HCT116 (cell line): Measurements from ENCODE around the gene ZNF14. TPM values are rescaled to one million over a fixed set of nuclear protein-coding genes. Genes with fewer than 3 reads are reported as not detected.
"Not testable (repeated sequence)": the region's sequence is repeated elsewhere in the genome, so short reads cannot be mapped to it uniquely, and the experiment has no call there.

Source experiments
- ATAC-seq: fragments of 200-7000 bp; cut with Tn5 transposase; 2 replicates; pipeline ENCODE4 v1.9.1; 2020; ENCODE audit warnings: mild to moderate bottlenecking, moderate library complexity
- BruUV-seq: library from RNA; stranded (reverse); fragments of 400-500 nt; replicated peaks from 2 replicates; lab custom pipeline; 2021; lab: Mats Ljungman, UMichigan
- CTCF ChIA-PET: fragments of 300-600 bp; sonication (Branson Sonifier 250); formaldehyde crosslinking; loops from one replicate; lab custom pipeline; 2021; ENCODE audit warnings: antibody characterized with exemption; lab: Charles Lee
- POLR2A ChIA-PET: fragments of 300-600, 350-600 bp; sonication (Branson Sonifier 250); formaldehyde crosslinking; loops from one replicate; lab custom pipeline; 2021; ENCODE audit warnings: antibody characterized with exemption; lab: Charles Lee
- RAD21 ChIA-PET, 2 experiments: fragments of 300-600 bp; sonication (Branson Sonifier 250); formaldehyde crosslinking; loops; one replicate each; lab custom pipeline; 2023; ENCODE audit warnings: low total read pairs in 2 of 2; ENCODE audit not compliant: uncharacterized antibody in 2 of 2, unreplicated experiment in 2 of 2, low non-redundant PET in 1 of 2; lab: Charles Lee
- DNase-seq: peaks from one replicate; pipeline ENCODE4 v3.0.0-alpha.2; 2010; ENCODE audit warnings: low read depth, low spot score
- H2AFZ ChIP-seq: fragments of 200-600 bp; shearing (Covaris generic), sonication (generic); 2 replicates; pipeline ENCODE4 v1.6.1; 2017; ENCODE audit warnings: low read depth, mixed run types, mixed read lengths, antibody characterized with exemption, low read length; ENCODE audit not compliant: poor library complexity, severe bottlenecking
- H3K27ac ChIP-seq: 2 replicates; pipeline ENCODE4 v1.5.1; 2012; ENCODE audit warnings: low read depth, low read length
- H3K27me3 ChIP-seq: fragments of 200-600 bp; sonication (generic); 2 replicates; pipeline ENCODE4 v1.6.1; 2016; ENCODE audit warnings: mixed run types, low read length, mixed read lengths; ENCODE audit not compliant: insufficient read depth
- H3K36me3 ChIP-seq, 2 experiments: fragments of 200-500 bp in 1 of 2; fragments of 200-600 bp in 1 of 2; sonication (Bioruptor generic) in 1 of 2; sonication (generic) in 1 of 2; 2 replicates each; pipeline versions ENCODE4 v1.5.1 to v1.6.1; 2014 to 2016; ENCODE audit warnings: low read length in 2 of 2, inconsistent platforms in 1 of 2, mixed read lengths in 1 of 2, mixed run types in 1 of 2; ENCODE audit not compliant: insufficient read depth in 2 of 2, control insufficient read depth in 1 of 2
- H3K4me1 ChIP-seq, 2 experiments: fragments of 200-600 bp in 1 of 2; sonication (generic) in 1 of 2; 2 replicates each; pipeline versions ENCODE4 v1.5.1 to v1.6.1; 2012 to 2017; ENCODE audit warnings: low read length in 2 of 2, inconsistent platforms in 1 of 2, mild to moderate bottlenecking in 1 of 2, mixed read lengths in 1 of 2, mixed run types in 1 of 2, moderate library complexity in 1 of 2; ENCODE audit not compliant: insufficient read depth in 2 of 2, control insufficient read depth in 1 of 2
- H3K4me2 ChIP-seq: fragments of 200-600 bp; sonication (generic); 2 replicates; pipeline ENCODE4 v1.6.1; 2017; ENCODE audit warnings: mixed run types, low read length, mixed read lengths
- H3K4me3 ChIP-seq, 2 experiments: fragments of 200-600 bp in 1 of 2; sonication (generic) in 1 of 2; replicated peaks in 1 of 2; 2 replicates each; pipeline ENCODE4 v1.5.1; 2011 to 2016; ENCODE audit warnings: low read length in 2 of 2, control low read depth in 1 of 2, low read depth in 1 of 2, mild to moderate bottlenecking in 1 of 2, mixed read lengths in 1 of 2, mixed run types in 1 of 2
- H3K79me2 ChIP-seq: fragments of 200-600 bp; sonication (generic); 2 replicates; pipeline ENCODE4 v1.6.1; 2017; ENCODE audit warnings: mild to moderate bottlenecking, mixed run types, low read length, moderate library complexity, mixed read lengths; ENCODE audit not compliant: insufficient read depth
- H3K9ac ChIP-seq: fragments of 200-600 bp; sonication (generic); 2 replicates; pipeline ENCODE4 v1.6.1; 2016; ENCODE audit warnings: low read length, mixed read lengths
- H3K9me2 ChIP-seq: fragments of 200-600 bp; sonication (generic), shearing (Covaris generic); 2 replicates; pipeline ENCODE4 v1.6.1; 2017; ENCODE audit warnings: mixed run types, mild to moderate bottlenecking, moderate library complexity; ENCODE audit not compliant: insufficient read depth
- H3K9me3 ChIP-seq, 2 experiments: fragments of 200-500 bp in 1 of 2; fragments of 200-600 bp in 1 of 2; sonication (Bioruptor generic) in 1 of 2; sonication (generic) in 1 of 2; 2 replicates each; pipeline ENCODE4 v1.6.1; 2014 to 2017; ENCODE audit warnings: low read length in 2 of 2, mixed read lengths in 2 of 2, inconsistent platforms in 1 of 2, low read depth in 1 of 2, mild to moderate bottlenecking in 1 of 2, mixed run types in 1 of 2, moderate library complexity in 1 of 2; ENCODE audit not compliant: control insufficient read depth in 1 of 2, insufficient read depth in 1 of 2
- H4K20me1 ChIP-seq: fragments of 200-600 bp; sonication (generic), shearing (Covaris generic); 2 replicates; pipeline ENCODE4 v1.6.1; 2017; ENCODE audit warnings: mixed run types, mild to moderate bottlenecking, moderate library complexity; ENCODE audit not compliant: insufficient read depth
- CEBPB ChIP-seq: IDR thresholded peaks from 2 replicates; pipeline ENCODE4 v1.6.1; 2012; ENCODE audit warnings: low read depth
- EGR1 ChIP-seq: IDR thresholded peaks from 2 replicates; pipeline ENCODE4 v1.6.1; 2012; ENCODE audit warnings: low read depth
- ELF1 ChIP-seq: IDR thresholded peaks from 2 replicates; pipeline ENCODE4 v1.6.1; 2012; ENCODE audit warnings: low read depth, borderline replicate concordance
- MAX ChIP-seq: IDR thresholded peaks from 2 replicates; pipeline ENCODE4 v1.6.1; 2012
- POLR2AphosphoS5 ChIP-seq: IDR thresholded peaks from 2 replicates; pipeline ENCODE4 v1.6.1; 2011; ENCODE audit warnings: mild to moderate bottlenecking, low read depth, low read length, moderate library complexity
- SP1 ChIP-seq: IDR thresholded peaks from 2 replicates; pipeline ENCODE4 v1.6.1; 2012; ENCODE audit warnings: low read depth
- TCF7L2 ChIP-seq: IDR thresholded peaks from 2 replicates; pipeline ENCODE4 v1.7.0; 2011; ENCODE audit warnings: borderline replicate concordance, inconsistent platforms; ENCODE audit not compliant: insufficient read depth, insufficient read length; ENCODE audit errors: extremely low read depth
- ZBTB33 ChIP-seq: IDR thresholded peaks from 2 replicates; pipeline ENCODE4 v1.6.1; 2011; ENCODE audit warnings: mild to moderate bottlenecking, low read length, moderate library complexity; ENCODE audit not compliant: insufficient replicate concordance; ENCODE audit errors: extremely low read depth
- ZFX ChIP-seq: fragments of 450-650 bp; IDR thresholded peaks from 2 replicates; pipeline ENCODE4 v1.6.1; 2017
- intact Hi-C: fragments of 100-400 bp; cut with micrococcal nuclease; formaldehyde crosslinking; loops from 2 replicates; pipeline ENCODE4 v1.10.0; 2022
- total RNA-seq: library from RNA; stranded (reverse); gene quantifications from one replicate; pipeline ENCODE4 v1.2.1, GENCODE V29; 2021; ENCODE audit not compliant: unreplicated experiment

The ZNF14 gene
- total RNA-seq, 1 experiment from 2014 or later, result 4.8 TPM

- CTCF ChIA-PET, result no interaction called here
- H2AFZ ChIP-seq, result peak within 1 kb of the TSS; percentile 82
- ATAC-seq, result peak; percentile 81
- no peak for TF ChIP-seq MAX
- TF ChIP-seq EGR1, result no peak
- peak; percentile 56 for TF ChIP-seq ELF1
- peak; percentile 65 for TF ChIP-seq TCF7L2
- TF ChIP-seq SP1, result peak; percentile 81
- TF ChIP-seq POLR2AphosphoS5, result peak; percentile 81
- 0 out of 2 replicates have a peak, but pooled peaks have one; percentile 43 for TF ChIP-seq ZFX
- no peak for TF ChIP-seq ZBTB33
- no peak for TF ChIP-seq CEBPB
- peaks cover 35% of the 10 kb centered on the region for H3K79me2 ChIP-seq
- peaks cover 10 to 19% of the 10 kb centered on the region in 2 experiments for H3K4me1 ChIP-seq
- no TSS peak for BruUV-seq
- POLR2A ChIA-PET, result no interaction called here
- RAD21 ChIA-PET, result no interaction called here
- peaks cover 0 to 3% of the 10 kb centered on the region in 2 experiments; a peak in 1 of 4 replicates for H3K36me3 ChIP-seq
- no peaks in the 10 kb centered on the region for H3K27me3 ChIP-seq
- H3K4me3 ChIP-seq, result peak within 1 kb of the TSS; percentile 85 to 88
- peak within 1 kb of the TSS; percentile 87 for H3K4me2 ChIP-seq
- H3K9me2 ChIP-seq, result no peaks in the 10 kb centered on the region
- intact Hi-C loops, result loop anchor here (1.0 to 2.0 kb wide), 2 partner anchors 64 to 108 kb away; partner anchors contain the start of gene ZNF14
- DNase-seq, result peak; percentile 89
- H3K27ac ChIP-seq, result peak within 1 kb of the TSS; percentile 94
- H3K9me3 ChIP-seq, result no peaks in the 10 kb centered on the region
- H3K9ac ChIP-seq, result peak within 1 kb of the TSS; percentile 92
- H4K20me1 ChIP-seq, result no peaks in the 10 kb centered on the region
Measured at GRCh38 chr19:19668230-19669012, 64.5 kb downstream of the ZNF14 start, which contains the start of gene ZNF101. ZNF101 (plus strand) TSS chr19:19668839; CDS start chr19:19668964, 125 bp downstream.

- Histone ChIP-seq H3K79me2 (peaks cover 43% of the 10 kb centered on the region), H3K4me1 (peaks cover 18 to 38% of the 10 kb centered on the region in 2 experiments)
- BruUV-seq, CTCF ChIA-PET, H3K4me2 ChIP-seq, H4K20me1 ChIP-seq, RAD21 ChIA-PET, H3K36me3 ChIP-seq, ATAC-seq, H3K9ac ChIP-seq, H3K27ac ChIP-seq, H3K27me3 ChIP-seq, H2AFZ ChIP-seq, DNase-seq, H3K4me3 ChIP-seq, H3K9me2 ChIP-seq, intact Hi-C loops, H3K9me3 ChIP-seq: not testable (repeated sequence)
- POLR2A ChIA-PET, result interaction anchor here (0.8 kb wide), 1 partner anchor 111 kb away, joined by 5 read pairs; no protein-coding TSS in a partner anchor
Measured at GRCh38 chr19:19665420-19665948, 67.4 kb downstream of the ZNF14 start.
